HepG2 (cell line): ENCODE results near the gene DTNA. TPM values are rescaled to one million over a fixed set of nuclear protein-coding genes. Genes with fewer than 3 reads are reported as not detected.

Source experiments
- ATAC-seq: fragments of 200-7000 bp; cut with Tn5 transposase; 3 replicates; pipeline ENCODE4 v1.9.1; 2020; ENCODE audit warnings: mild to moderate bottlenecking, moderate library complexity
- BruUV-seq: library from RNA; stranded (reverse); fragments of 400-500 nt; replicated peaks from 2 replicates; lab custom pipeline; 2021; lab: Mats Ljungman, UMichigan
- CTCF ChIA-PET: fragments of 300-600 bp; formaldehyde crosslinking; extraction: SDS; loops from one replicate; lab custom pipeline; 2021; ENCODE audit warnings: low total read pairs, inconsistent platforms, low intra/inter-chr PET ratio; lab: Yijun Ruan, JAX
- POLR2A ChIA-PET: fragments of 350-600 bp; sonication (Branson Sonifier 250); formaldehyde crosslinking; loops from one replicate; lab custom pipeline; 2020; ENCODE audit warnings: antibody characterized with exemption, inconsistent platforms; lab: Yijun Ruan, JAX
- DNase-seq: peaks from one replicate; pipeline ENCODE4 v3.0.0-alpha.2; 2015; ENCODE audit warnings: low spot score
- FAIRE-seq: peaks from 3 replicates; lab custom pipeline; 2011; peaks lifted over from hg19 to GRCh38; lab: Jason Lieb, UNC
- H2AFZ ChIP-seq: one replicate; pipeline ENCODE4 v1.6.1; 2011; ENCODE audit warnings: low read length, inconsistent platforms
- H3K27ac ChIP-seq: fragments of 300-600 bp; 3 replicates; pipeline ENCODE4 v1.8.0; 2011; ENCODE audit warnings: mixed run types, mild to moderate bottlenecking, mixed read lengths, low read length, inconsistent platforms; ENCODE audit not compliant: insufficient read depth; ENCODE audit errors: extremely low read length
- H3K27me3 ChIP-seq, 2 experiments: fragments of 200-600 bp in 1 of 2; 2 replicates in 1 of 2; 3 replicates in 1 of 2; pipeline versions ENCODE4 v1.6.0 to v1.8.0; 2011; ENCODE audit warnings: low read length in 2 of 2, mild to moderate bottlenecking in 2 of 2, moderate library complexity in 2 of 2, inconsistent platforms in 1 of 2; ENCODE audit not compliant: insufficient read depth in 2 of 2, control insufficient read depth in 1 of 2
- H3K36me3 ChIP-seq, 2 experiments: fragments of 200-600 bp in 1 of 2; replicated peaks in 1 of 2; 2 replicates in 1 of 2; 3 replicates in 1 of 2; pipeline versions ENCODE4 v1.5.1 to v1.8.0; 2011; ENCODE audit warnings: low read length in 2 of 2, inconsistent platforms in 1 of 2; ENCODE audit not compliant: insufficient read depth in 2 of 2, control insufficient read depth in 1 of 2
- H3K4me1 ChIP-seq: 2 replicates; pipeline ENCODE4 v1.5.1; 2012; ENCODE audit warnings: low read length, inconsistent platforms; ENCODE audit not compliant: insufficient read depth
- H3K4me2 ChIP-seq: 2 replicates; pipeline ENCODE4 v1.6.0; 2011; ENCODE audit warnings: low read depth, low read length, inconsistent platforms
- H3K4me3 ChIP-seq, 3 experiments: fragments of 200-600 bp in 1 of 3; sonication (generic), shearing (Covaris generic) in 1 of 3; replicated peaks in 1 of 3; 2 replicates each; pipeline ENCODE4 v1.5.1; 2011 to 2016; ENCODE audit warnings: low read length in 3 of 3, inconsistent platforms in 2 of 3, low read depth in 2 of 3, mild to moderate bottlenecking in 2 of 3, control low read depth in 1 of 3, mixed read lengths in 1 of 3; ENCODE audit not compliant: insufficient read depth in 1 of 3
- H3K79me2 ChIP-seq: one replicate; pipeline ENCODE4 v1.6.1; 2011; ENCODE audit warnings: low read length, inconsistent platforms; ENCODE audit not compliant: insufficient read depth
- H3K9ac ChIP-seq: 2 replicates; pipeline ENCODE4 v1.6.0; 2011; ENCODE audit warnings: mild to moderate bottlenecking, low read depth, low read length, inconsistent platforms; ENCODE audit not compliant: insufficient read depth
- H3K9me3 ChIP-seq: 2 replicates; pipeline ENCODE4 v1.5.1; 2012; ENCODE audit warnings: mild to moderate bottlenecking, low read length
- H4K20me1 ChIP-seq: 2 replicates; pipeline ENCODE4 v1.6.0; 2011; ENCODE audit warnings: inconsistent platforms, mild to moderate bottlenecking, low read length, moderate library complexity; ENCODE audit not compliant: insufficient read depth
- CREM ChIP-seq, 2 experiments: sonication (generic) in 1 of 2; formaldehyde crosslinking in 1 of 2; IDR thresholded peaks; 2 replicates each; pipeline versions ENCODE4 v1.4.0 to v1.6.1; 2016 to 2020; ENCODE audit warnings: antibody characterized with exemption in 1 of 2, mild to moderate bottlenecking in 1 of 2, missing genetic modification reagents in 1 of 2
- PAX8 ChIP-seq: sonication (generic); formaldehyde crosslinking; IDR thresholded peaks from 2 replicates; pipeline ENCODE4 v1.8.0; 2022; ENCODE audit warnings: mild to moderate bottlenecking, missing genetic modification reagents, borderline replicate concordance
- TBX3 ChIP-seq: fragments of 450-650 bp; IDR thresholded peaks from 2 replicates; pipeline ENCODE4 v1.6.1; 2017; ENCODE audit warnings: antibody characterized with exemption, mild to moderate bottlenecking, inconsistent platforms, borderline replicate concordance
- ZNF549 ChIP-seq: sonication (generic); formaldehyde crosslinking; IDR thresholded peaks from 2 replicates; pipeline ENCODE4 v1.5.0; 2020; ENCODE audit warnings: missing genetic modification reagents
- ZNF570 ChIP-seq: sonication (generic); formaldehyde crosslinking; IDR thresholded peaks from 2 replicates; pipeline ENCODE4 v1.4.0; 2020; ENCODE audit warnings: mild to moderate bottlenecking, missing genetic modification reagents, borderline replicate concordance
- ZNF772 ChIP-seq: sonication (generic); formaldehyde crosslinking; IDR thresholded peaks from 2 replicates; pipeline ENCODE4 v1.5.0; 2020; ENCODE audit warnings: mild to moderate bottlenecking, missing genetic modification reagents
- WGBS: methylation state at CpG from one replicate; pipeline ENCODE4 v1.1.6; 2017; ENCODE audit warnings: low lambda C conversion rate; 5-methylcytosine and 5-hydroxymethylcytosine counted together
- in situ Hi-C: cut with HindIII; loops from 2 replicates; pipeline ENCODE4 v1.10.0; 2017; ENCODE audit warnings: low pct_unique_long_range_greater_than_20kb; ENCODE audit not compliant: extremely low pct_ligation_motif_present
- intact Hi-C: fragments of 100-400 bp; cut with micrococcal nuclease; formaldehyde crosslinking; loops from one replicate; pipeline ENCODE4 v1.10.0; 2022; ENCODE audit not compliant: unreplicated experiment
- polyA plus RNA-seq, 8 experiments: library from polyadenylated mRNA; depleted of rRNA in 3 of 8; stranded (reverse) in 7 of 8; unstranded in 1 of 8; fragments of >200 nt; fragmentation: Illumina TruSeq in 4 of 8; extraction: Trizol in 4 of 8; gene quantifications; 2 replicates each; pipeline versions ENCODE4 v1.2.1 to v1.2.3, GENCODE V29; 2011 to 2016; ENCODE audit warnings: low read depth in 4 of 8, missing spikeins in 1 of 8, mixed read lengths in 1 of 8; ENCODE audit not compliant: insufficient read depth in 1 of 8
- total RNA-seq, 5 experiments: library from RNA; depleted of rRNA; stranded (reverse); fragments of >200 nt; fragmentation: Illumina TruSeq; extraction: Trizol; gene quantifications; 2 replicates each; pipeline ENCODE4 v1.2.3, GENCODE V29; 2016; ENCODE audit warnings: low read depth in 1 of 5
- TF ChIP-seq, protein P1 (sequence below): sonication (generic); formaldehyde crosslinking; IDR thresholded peaks from 2 replicates; pipeline ENCODE4 v1.8.1; 2023; ENCODE audit warnings: mild to moderate bottlenecking, missing genetic modification reagents
- TF ChIP-seq, protein P2 (sequence below), 2 experiments: sonication (generic) in 1 of 2; formaldehyde crosslinking in 1 of 2; IDR thresholded peaks; 2 replicates each; pipeline versions ENCODE4 v1.4.0 to v1.6.1; 2018 to 2020; ENCODE audit warnings: missing genetic modification reagents in 2 of 2, borderline replicate concordance in 1 of 2, low read depth in 1 of 2, mild to moderate bottlenecking in 1 of 2, missing biosample characterization in 1 of 2

The DTNA gene
- total and polyA plus RNA-seq, 2 of the 13 experiments (the other 11 are each of a cell fraction or from before 2014, with no cell fraction given) = 8.5 to 29.0 TPM

DNA sequence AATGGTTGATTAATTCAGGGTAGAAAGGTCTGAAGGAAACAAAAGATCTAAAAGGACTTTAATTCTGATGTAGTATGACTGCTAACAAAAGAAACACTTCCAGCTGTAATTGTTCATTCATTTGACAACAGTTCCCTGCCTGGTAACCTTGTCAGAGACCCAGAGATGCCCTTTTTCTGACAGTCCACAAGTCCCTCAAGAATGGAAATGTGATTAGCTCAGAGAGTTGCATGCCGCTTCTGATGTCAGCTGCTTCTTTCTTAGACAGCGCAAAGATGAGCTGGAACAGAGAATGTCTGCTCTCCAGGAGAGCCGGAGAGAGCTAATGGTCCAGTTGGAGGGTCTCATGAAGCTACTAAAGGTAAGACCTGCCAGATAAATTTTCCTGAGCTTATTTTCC lies 153.6 kb downstream of the DTNA start:
- ChIA-PET CTCF (no interaction called here), POLR2A (no interaction called here)
- Histone ChIP-seq H3K27ac (no peak overlapping the region), H3K36me3 (no peaks in the 10 kb centered on the region), H3K9me3 (no peaks in the 10 kb centered on the region), H2AFZ (no peak overlapping the region), H3K79me2 (no peaks in the 10 kb centered on the region), H4K20me1 (no peaks in the 10 kb centered on the region), H3K4me3 (no peak overlapping the region), H3K9ac (no peak overlapping the region), H3K4me1 (no peaks in the 10 kb centered on the region), H3K4me2 (no peak overlapping the region), H3K27me3 (no peaks in the 10 kb centered on the region)
- no peak for FAIRE-seq
- WGBS = 94% methylated on average over 3 of the region's 3 CpGs
- ATAC-seq = no peak
- DNase-seq = no peak
- in situ Hi-C loops (no loop called here), intact Hi-C loops (no loop called here)
- no TSS peak for BruUV-seq
- TF ChIP-seq ZNF772 (CRISPR knock-in tag) (no peak), CREM (IDR thresholded peaks at IDR 0.05) (no peak), CREM (CRISPR knock-in tag; IDR thresholded peaks at IDR 0.05) (no peak), PAX8 (CRISPR knock-in tag) (no peak), ZNF570 (CRISPR knock-in tag) (no peak), TBX3 (no peak), ZNF549 (no peak)
- TF ChIP-seq, protein P1, sequence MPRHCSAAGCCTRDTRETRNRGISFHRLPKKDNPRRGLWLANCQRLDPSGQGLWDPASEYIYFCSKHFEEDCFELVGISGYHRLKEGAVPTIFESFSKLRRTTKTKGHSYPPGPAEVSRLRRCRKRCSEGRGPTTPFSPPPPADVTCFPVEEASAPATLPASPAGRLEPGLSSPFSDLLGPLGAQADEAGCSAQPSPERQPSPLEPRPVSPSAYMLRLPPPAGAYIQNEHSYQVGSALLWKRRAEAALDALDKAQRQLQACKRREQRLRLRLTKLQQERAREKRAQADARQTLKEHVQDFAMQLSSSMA (CRISPR knock-in tag) = no peak
- TF ChIP-seq, protein P2, sequence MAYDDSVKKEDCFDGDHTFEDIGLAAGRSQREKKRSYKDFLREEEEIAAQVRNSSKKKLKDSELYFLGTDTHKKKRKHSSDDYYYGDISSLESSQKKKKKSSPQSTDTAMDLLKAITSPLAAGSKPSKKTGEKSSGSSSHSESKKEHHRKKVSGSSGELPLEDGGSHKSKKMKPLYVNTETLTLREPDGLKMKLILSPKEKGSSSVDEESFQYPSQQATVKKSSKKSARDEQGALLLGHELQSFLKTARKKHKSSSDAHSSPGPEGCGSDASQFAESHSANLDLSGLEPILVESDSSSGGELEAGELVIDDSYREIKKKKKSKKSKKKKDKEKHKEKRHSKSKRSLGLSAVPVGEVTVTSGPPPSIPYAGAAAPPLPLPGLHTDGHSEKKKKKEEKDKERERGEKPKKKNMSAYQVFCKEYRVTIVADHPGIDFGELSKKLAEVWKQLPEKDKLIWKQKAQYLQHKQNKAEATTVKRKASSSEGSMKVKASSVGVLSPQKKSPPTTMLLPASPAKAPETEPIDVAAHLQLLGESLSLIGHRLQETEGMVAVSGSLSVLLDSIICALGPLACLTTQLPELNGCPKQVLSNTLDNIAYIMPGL (CRISPR knock-in tag; IDR thresholded peaks at IDR 0.05; ENCODE audit: borderline replicate concordance in 1 of 2, low read depth in 1 of 2) = no peak
